Measurements from ENCODE around the gene DMBT1.

DNA sequence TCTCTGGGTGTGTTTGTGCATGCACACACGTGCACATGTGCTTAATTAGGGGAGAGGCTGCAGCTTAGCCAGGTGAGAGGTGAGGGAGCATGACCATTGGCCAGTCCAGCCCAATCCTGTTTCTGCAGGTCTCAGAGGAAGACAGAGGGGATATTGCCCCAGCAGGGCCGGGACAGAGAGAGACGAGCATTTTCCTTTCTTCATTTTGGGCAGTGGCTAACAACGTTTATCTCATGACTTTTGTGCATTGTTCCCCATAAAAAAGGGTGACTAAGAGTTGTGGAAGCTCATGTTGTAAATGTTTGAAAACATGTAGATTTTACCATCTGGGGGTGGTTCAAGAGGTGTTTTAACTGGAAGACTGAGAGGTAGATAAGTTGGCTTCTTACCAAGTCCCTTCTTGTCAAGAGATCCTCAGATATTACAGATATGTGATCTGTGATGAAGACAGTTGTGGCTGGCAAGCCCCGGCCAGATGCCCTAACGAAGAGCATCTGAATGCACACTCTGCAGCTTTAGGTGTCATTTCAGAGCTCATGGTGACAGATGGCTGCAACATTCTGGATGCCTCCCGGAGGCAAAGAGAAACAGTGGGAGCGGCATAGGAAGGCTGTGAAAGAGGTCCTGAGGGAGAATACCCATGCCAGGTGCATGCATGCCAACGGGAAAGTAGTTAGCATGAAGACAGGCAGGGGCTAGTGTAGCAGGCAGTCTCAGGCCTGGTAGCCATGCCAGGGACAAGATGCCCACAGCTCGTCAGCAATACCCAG lies 16.7 kb upstream of the DMBT1 start:
- TF ChIP-seq CTCF (IDR thresholded peaks at IDR 0.05) (no peak), POLR2A (IDR thresholded peaks at IDR 0.05) (no peak)
